ENCODE results near the gene ITGBL1.

ITGBL1 gene

GRCh38 chr13:101452519-101453485 lies at the start of gene ITGBL1:
TSS of gene ITGBL1 (plus strand) at chr13:101452675. CDS start at chr13:101452834, 159 bp downstream.
- no peak for DNase-seq

- no peak for DNase-seq
These were observed 45.7 kb upstream of the ITGBL1 start for GRCh38 chr13:101406791-101407190.

GRCh38 chr13:101408154-101408553 lies 44.3 kb upstream of the ITGBL1 start:
- DNase-seq = no peak

GRCh38 chr13:101408992-101409656 lies 43.4 kb upstream of the ITGBL1 start:
- DNase-seq = no peak

GRCh38 chr13:101412076-101412475 lies 40.4 kb upstream of the ITGBL1 start:
- no peak for DNase-seq

- no peak for DNase-seq
These were observed 36.9 kb upstream of the ITGBL1 start for GRCh38 chr13:101415358-101416174.

- peak; percentile 36 for DNase-seq
These were observed 36.1 kb upstream of the ITGBL1 start, which contains the start of gene NALCN for GRCh38 chr13:101416181-101417042. TSS of gene NALCN (minus strand) at chr13:101416508. CDS start at chr13:101399126, 17,382 bp downstream.

GRCh38 chr13:101417043-101417406 lies 35.5 kb upstream of the ITGBL1 start:
- DNase-seq = no peak

- DNase-seq = no peak
These were observed 35.0 kb upstream of the ITGBL1 start for GRCh38 chr13:101417501-101417900.

- DNase-seq = no peak
These were observed 28.6 kb upstream of the ITGBL1 start for GRCh38 chr13:101423872-101424271.

GRCh38 chr13:101424381-101425155 lies 27.9 kb upstream of the ITGBL1 start:
- no peak for DNase-seq

- no peak for DNase-seq
These were observed 27.4 kb upstream of the ITGBL1 start for GRCh38 chr13:101425156-101425471.

GRCh38 chr13:101425623-101426022 lies 26.9 kb upstream of the ITGBL1 start:
- no peak for DNase-seq

GRCh38 chr13:101429733-101430132 lies 22.7 kb upstream of the ITGBL1 start:
- DNase-seq = no peak

- DNase-seq = peak; percentile 2
These were observed 18.6 kb upstream of the ITGBL1 start for GRCh38 chr13:101433895-101434294.

GRCh38 chr13:101434486-101434885 lies 18.0 kb upstream of the ITGBL1 start:
- no peak for DNase-seq

- no peak for DNase-seq
These were observed 4.6 kb upstream of the ITGBL1 start for GRCh38 chr13:101447852-101448251.

GRCh38 chr13:101449790-101450748 lies 2.4 kb upstream of the ITGBL1 start:
- peak; percentile 5 for DNase-seq

GRCh38 chr13:101450749-101451130 lies 1.7 kb upstream of the ITGBL1 start:
- DNase-seq = no peak

- no peak for DNase-seq
These were observed 834 bp upstream of the ITGBL1 start for GRCh38 chr13:101451641-101452040.

All from DMS53 (cell line).